CD14-positive monocyte (primary cell): Measurements from ENCODE around the gene ATG7. TPM values are rescaled to one million over a fixed set of nuclear protein-coding genes. Genes with fewer than 3 reads are reported as not detected.

Source experiments
- DNase-seq, 3 donors: peaks; one replicate each; pipeline ENCODE4 v3.0.0-alpha.2; 2011 to 2022
- H2AFZ ChIP-seq: 2 replicates; pipeline ENCODE4 v1.6.0; 2012; ENCODE audit warnings: mild to moderate bottlenecking, low read depth, low read length, inconsistent platforms; ENCODE audit not compliant: insufficient read depth, poor library complexity, severe bottlenecking
- H3K27ac ChIP-seq, 2 donors: 1 replicate in 1 of 2; 2 replicates in 1 of 2; pipeline ENCODE4 v1.5.1; 2012 to 2013; ENCODE audit warnings: low read length in 2 of 2, control low read depth in 1 of 2, inconsistent platforms in 1 of 2, low read depth in 1 of 2, mild to moderate bottlenecking in 1 of 2
- H3K27me3 ChIP-seq, 2 donors: one replicate each; pipeline versions ENCODE4 v1.6.0 to v1.6.1; 2011 to 2013; ENCODE audit warnings: low read length in 2 of 2; ENCODE audit not compliant: control insufficient read depth in 2 of 2, insufficient read depth in 2 of 2
- H3K36me3 ChIP-seq, 2 donors: replicated peaks in 1 of 2; 1 replicate in 1 of 2; 2 replicates in 1 of 2; pipeline versions ENCODE4 v1.5.1 to v1.6.1; 2012 to 2013; ENCODE audit warnings: low read length in 2 of 2, control low read depth in 1 of 2, inconsistent platforms in 1 of 2, mild to moderate bottlenecking in 1 of 2; ENCODE audit not compliant: insufficient read depth in 2 of 2, control insufficient read depth in 1 of 2
- H3K4me1 ChIP-seq, 2 donors: 1 replicate in 1 of 2; 2 replicates in 1 of 2; pipeline versions ENCODE4 v1.5.1 to v1.6.1; 2012 to 2013; ENCODE audit warnings: low read length in 2 of 2, control low read depth in 1 of 2, inconsistent platforms in 1 of 2, mild to moderate bottlenecking in 1 of 2, moderate library complexity in 1 of 2; ENCODE audit not compliant: insufficient read depth in 2 of 2, control insufficient read depth in 1 of 2
- H3K4me2 ChIP-seq: replicated peaks from 2 replicates; pipeline ENCODE3; 2012; ENCODE audit warnings: low read length, moderate library complexity, mild to moderate bottlenecking; ENCODE audit not compliant: poor library complexity, severe bottlenecking; ENCODE audit errors: extremely low read depth
- H3K4me3 ChIP-seq, 3 experiments: fragments of 200-600 bp in 1 of 3; sonication (generic) in 1 of 3; replicated peaks in 1 of 3; 1 replicate in 2 of 3; 2 replicates in 1 of 3; pipeline ENCODE4 v1.5.1; 2011 to 2013; ENCODE audit warnings: low read length in 3 of 3, mild to moderate bottlenecking in 3 of 3, control low read depth in 2 of 3, low read depth in 2 of 3, inconsistent platforms in 1 of 3, moderate library complexity in 1 of 3
- H3K79me2 ChIP-seq: 2 replicates; pipeline ENCODE4 v1.6.0; 2012; ENCODE audit warnings: mild to moderate bottlenecking, control low read depth, inconsistent platforms, low read length, moderate library complexity; ENCODE audit not compliant: insufficient read depth
- H3K9ac ChIP-seq: 2 replicates; pipeline ENCODE4 v1.6.0; 2017; ENCODE audit warnings: low read length, mild to moderate bottlenecking; ENCODE audit not compliant: insufficient read depth, poor library complexity, severe bottlenecking
- H3K9me3 ChIP-seq, 2 donors: replicated peaks in 1 of 2; 1 replicate in 1 of 2; 2 replicates in 1 of 2; pipeline versions ENCODE4 v1.5.1 to v1.6.1; 2012 to 2013; ENCODE audit warnings: low read length in 2 of 2, control low read depth in 1 of 2; ENCODE audit not compliant: control insufficient read depth in 1 of 2, insufficient read depth in 1 of 2
- H4K20me1 ChIP-seq: 2 replicates; pipeline ENCODE4 v1.6.0; 2012; ENCODE audit warnings: mild to moderate bottlenecking, low read length, control low read depth, moderate library complexity; ENCODE audit not compliant: insufficient read depth
- H3K27ac Mint-ChIP-seq, 7 donors: one replicate each; pipeline ENCODE4 v1.8.0; 2020; ENCODE audit warnings: mild to moderate bottlenecking in 7 of 7, mixed read lengths in 7 of 7, moderate library complexity in 6 of 7, inconsistent platforms in 2 of 7
- H3K27me3 Mint-ChIP-seq, 3 donors: one replicate each; pipeline ENCODE4 v1.8.0; 2021 to 2022; ENCODE audit warnings: low read depth in 3 of 3, mild to moderate bottlenecking in 3 of 3, mixed read lengths in 3 of 3, moderate library complexity in 3 of 3, inconsistent platforms in 1 of 3
- H3K36me3 Mint-ChIP-seq, 2 donors: one replicate each; pipeline ENCODE4 v1.8.0; 2020; ENCODE audit warnings: mixed read lengths in 2 of 2, inconsistent platforms in 1 of 2, mild to moderate bottlenecking in 1 of 2
- H3K4me1 Mint-ChIP-seq: one replicate; pipeline ENCODE4 v1.8.0; 2020; ENCODE audit warnings: mild to moderate bottlenecking, mixed read lengths
- H3K4me3 Mint-ChIP-seq, 2 donors: one replicate each; pipeline ENCODE4 v1.8.0; 2020; ENCODE audit warnings: mild to moderate bottlenecking in 2 of 2, mixed read lengths in 2 of 2, moderate library complexity in 1 of 2
- H3K9me3 Mint-ChIP-seq, 7 donors: one replicate each; pipeline ENCODE4 v1.8.0; 2020 to 2022; ENCODE audit warnings: mixed read lengths in 7 of 7, mild to moderate bottlenecking in 6 of 7, moderate library complexity in 6 of 7, inconsistent platforms in 2 of 7
- WGBS: methylation state at CpG from one replicate; pipeline ENCODE4 v1.1.5; 2013; ENCODE audit warnings: missing lambda C conversion rate; ENCODE audit not compliant: insufficient coverage; 5-methylcytosine and 5-hydroxymethylcytosine counted together
- intact Hi-C, 2 donors: fragments of 100-400 bp; cut with micrococcal nuclease; formaldehyde crosslinking; loops; one replicate each; pipeline versions ENCODE4 v1.15.0 to v1.15.1; 2023
- polyA plus RNA-seq, 3 donors: library from polyadenylated mRNA; depleted of rRNA in 1 of 3; unstranded in 2 of 3; stranded (reverse) in 1 of 3; fragments of 300-500 nt in 2 of 3; fragments of >200 nt in 1 of 3; fragmentation: Illumina TruSeq in 2 of 3; gene quantifications; 1 replicate in 2 of 3; 2 replicates in 1 of 3; pipeline ENCODE4 v1.2.3, GENCODE V29; 2012 to 2021
- TF ChIP-seq, protein P1 (sequence below): fragments of 200-600 bp; IDR thresholded peaks from one replicate; pipeline ENCODE4 v1.8.0; 2022; ENCODE audit warnings: antibody characterized with exemption, mild to moderate bottlenecking

ATG7 gene
- polyA plus RNA-seq, 3 donors: 57.4 to 101 (median 89.7) TPM

DNA sequence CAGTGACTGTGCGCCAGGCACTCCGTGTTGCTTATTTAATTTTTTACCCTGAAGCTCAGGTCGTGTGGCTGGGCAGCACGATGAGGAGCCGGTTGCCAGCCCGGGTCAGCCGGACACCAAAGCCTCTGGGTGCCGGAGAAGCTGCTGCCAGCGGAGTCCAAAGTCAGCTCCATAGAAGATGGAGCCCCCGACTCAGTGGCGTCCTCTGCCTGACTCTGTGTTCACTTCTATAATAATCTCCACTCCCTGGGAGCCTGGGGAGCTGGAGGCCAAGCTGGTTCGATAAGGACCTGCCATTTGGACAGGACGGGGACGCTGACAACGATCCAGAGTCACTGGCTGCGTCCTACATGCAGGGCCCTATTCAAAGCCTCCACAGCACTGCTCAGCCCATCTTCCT is 292.9 kb downstream of the ATG7 start:
- Histone ChIP-seq H3K27ac (no peak overlapping the region), H3K27me3 (no peaks in the 10 kb centered on the region), H3K36me3 (peaks cover 24 to 74% of the 10 kb centered on the region in 2 donors), H3K4me1 (no peaks in the 10 kb centered on the region), H3K4me2 (no peak overlapping the region), H4K20me1 (peaks cover 83% of the 10 kb centered on the region), H3K9ac (no peak overlapping the region), H3K9me3 (no peaks in the 10 kb centered on the region), H3K4me3 (no peak overlapping the region), H2AFZ (no peak overlapping the region), H3K79me2 (peaks cover 31% of the 10 kb centered on the region)
- Mint-ChIP-seq H3K36me3 (peaks cover 39 to 74% of the 10 kb centered on the region in 2 donors), H3K4me1 (peaks cover 3% of the 10 kb centered on the region), H3K9me3 (no peaks in the 10 kb centered on the region), H3K4me3 (no peak overlapping the region), H3K27ac (peak overlapping the region in 3 of 7 donors; percentile 33 to 72 (median 36)), H3K27me3 (no peaks in the 10 kb centered on the region)
- intact Hi-C loops: no loop called here
- WGBS: 100% methylated on average over 15 of the region's 16 CpGs
- DNase-seq: no peak
- TF ChIP-seq, protein P1, sequence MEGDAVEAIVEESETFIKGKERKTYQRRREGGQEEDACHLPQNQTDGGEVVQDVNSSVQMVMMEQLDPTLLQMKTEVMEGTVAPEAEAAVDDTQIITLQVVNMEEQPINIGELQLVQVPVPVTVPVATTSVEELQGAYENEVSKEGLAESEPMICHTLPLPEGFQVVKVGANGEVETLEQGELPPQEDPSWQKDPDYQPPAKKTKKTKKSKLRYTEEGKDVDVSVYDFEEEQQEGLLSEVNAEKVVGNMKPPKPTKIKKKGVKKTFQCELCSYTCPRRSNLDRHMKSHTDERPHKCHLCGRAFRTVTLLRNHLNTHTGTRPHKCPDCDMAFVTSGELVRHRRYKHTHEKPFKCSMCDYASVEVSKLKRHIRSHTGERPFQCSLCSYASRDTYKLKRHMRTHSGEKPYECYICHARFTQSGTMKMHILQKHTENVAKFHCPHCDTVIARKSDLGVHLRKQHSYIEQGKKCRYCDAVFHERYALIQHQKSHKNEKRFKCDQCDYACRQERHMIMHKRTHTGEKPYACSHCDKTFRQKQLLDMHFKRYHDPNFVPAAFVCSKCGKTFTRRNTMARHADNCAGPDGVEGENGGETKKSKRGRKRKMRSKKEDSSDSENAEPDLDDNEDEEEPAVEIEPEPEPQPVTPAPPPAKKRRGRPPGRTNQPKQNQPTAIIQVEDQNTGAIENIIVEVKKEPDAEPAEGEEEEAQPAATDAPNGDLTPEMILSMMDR: no peak

DNA sequence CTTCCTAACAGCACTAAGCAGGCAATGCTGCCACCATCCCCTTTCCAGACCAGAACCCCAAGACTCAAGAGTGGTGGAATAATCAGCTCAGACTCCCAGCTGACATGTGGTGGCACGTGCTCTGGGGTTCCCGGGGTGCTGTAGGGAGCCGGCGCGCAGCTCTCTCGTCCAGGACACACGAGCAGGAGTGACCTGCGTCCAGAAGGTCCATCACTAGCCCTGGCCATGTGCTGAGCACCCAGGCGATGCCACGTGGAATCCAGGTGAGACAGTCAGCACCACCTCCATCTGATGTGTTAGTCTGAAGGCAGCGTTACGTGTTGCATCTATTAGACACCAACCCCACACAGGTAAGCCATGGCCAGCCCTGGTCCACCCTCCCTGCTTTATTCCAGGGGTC is 293.3 kb downstream of the ATG7 start:
- Histone ChIP-seq H3K27me3 (no peaks in the 10 kb centered on the region), H3K4me2 (no peak overlapping the region), H2AFZ (no peak overlapping the region), H3K4me1 (peaks cover 3 to 4% of the 10 kb centered on the region in 2 donors), H4K20me1 (peaks cover 80% of the 10 kb centered on the region), H3K4me3 (no peak overlapping the region), H3K27ac (no peak overlapping the region), H3K36me3 (peaks cover 24 to 69% of the 10 kb centered on the region in 2 donors), H3K9ac (no peak overlapping the region), H3K79me2 (peaks cover 31% of the 10 kb centered on the region), H3K9me3 (no peaks in the 10 kb centered on the region)
- Mint-ChIP-seq H3K9me3 (no peaks in the 10 kb centered on the region), H3K27me3 (no peaks in the 10 kb centered on the region), H3K4me1 (peaks cover 8% of the 10 kb centered on the region), H3K4me3 (no peak overlapping the region), H3K27ac (peak overlapping the region in 3 of 7 donors; percentile 33 to 72 (median 36)), H3K36me3 (peaks cover 39 to 74% of the 10 kb centered on the region in 2 donors)
- no peak for DNase-seq
- intact Hi-C loops: no loop called here
- 98% methylated on average over 12 of the region's 12 CpGs for WGBS
- TF ChIP-seq, protein P1: no peak
